ENCODE data around the gene BLACAT1. TPM values are rescaled to one million over a fixed set of nuclear protein-coding genes. Genes with fewer than 3 reads are reported as not detected.
A peak's percentile ranks its signal among the peaks of the same experiment; 100 is the strongest.

The BLACAT1 gene
- total and polyA plus RNA-seq, 9 of the 15 experiments (the other 6 are each of a cell fraction or from before 2014, with no cell fraction given), result 0.10 to 5.9 (median 0.73) TPM

DNA sequence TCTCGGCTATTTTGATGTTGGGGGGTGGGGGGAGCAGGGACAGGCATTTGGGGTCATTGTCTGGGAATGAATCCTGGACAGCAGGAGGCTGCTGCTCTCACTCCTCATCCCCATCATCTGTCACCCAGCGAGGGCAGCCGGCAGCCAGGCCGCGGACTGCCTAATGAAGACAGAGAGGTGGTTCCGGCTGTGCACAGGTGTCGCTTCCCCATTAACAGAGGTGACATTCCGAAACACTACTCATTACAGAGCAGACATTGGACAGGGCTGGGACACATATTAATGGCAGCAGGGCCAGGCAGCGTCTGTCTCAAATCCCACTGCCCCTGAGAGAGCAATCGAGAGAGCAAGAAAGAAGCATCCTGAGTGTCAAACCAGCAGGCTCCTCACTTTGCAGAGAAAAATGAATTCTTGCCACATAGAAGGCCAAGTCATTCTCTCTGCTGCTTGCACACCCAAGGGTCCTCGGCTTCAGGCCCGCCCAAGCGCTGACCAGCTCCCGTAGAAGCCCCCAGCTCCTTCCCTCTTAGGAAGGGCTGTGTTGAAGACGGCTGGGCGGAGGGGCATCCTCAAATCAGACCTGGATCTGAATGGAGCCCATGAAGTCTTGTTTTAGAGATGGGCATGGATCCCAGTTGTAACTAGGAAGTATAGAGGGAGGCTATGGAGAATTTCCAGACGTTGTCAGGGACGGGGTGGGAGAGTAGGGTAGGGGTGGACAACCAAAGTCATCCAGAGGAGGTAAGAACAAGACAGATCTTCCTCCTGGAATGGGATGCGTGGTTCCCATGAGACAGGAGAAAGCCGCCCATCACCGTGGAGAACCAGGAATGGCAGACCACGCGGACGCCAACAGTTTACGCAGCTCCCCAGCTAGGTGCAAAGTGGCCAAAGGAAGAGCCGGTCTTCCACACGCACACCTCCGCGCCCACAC, 25.8 kb downstream of the BLACAT1 start:
- peak overlapping the region in 1 of 2 experiments; percentile 79; a peak in 2 of 4 replicates for H3K9ac ChIP-seq (ENCODE audit: insufficient read depth in 1 of 2, low read depth in 2 of 2, low read length in 2 of 2)
- peak overlapping the region; percentile 86 for H2AFZ ChIP-seq (ENCODE audit: low read depth, low read length)
- intact Hi-C loops (cut with micrococcal nuclease) (loop anchor here (2.0 to 10.0 kb wide), 3 partner anchors 33 to 75 kb away; partner anchors contain the start of gene KLHDC8A), in situ Hi-C loops (cut with MboI) (no loop called here)
- H3K36me3 ChIP-seq (ENCODE audit: control insufficient read depth, insufficient read depth, low read length), result no peaks in the 10 kb centered on the region
- ChIA-PET CTCF (ENCODE audit: low intra/inter-chr PET ratio) (interaction anchor here (0.7 kb wide), 1 partner anchor 33 kb away, joined by 4 read pairs; no protein-coding TSS in a partner anchor), POLR2A (interaction anchor here (0.7 to 1.4 kb wide), 3 partner anchors 15 to 45 kb away, joined by 3 read pairs; no protein-coding TSS in a partner anchor)
- ATAC-seq, result no peak; the same call in 2 of the 3 replicates
- no peaks in the 10 kb centered on the region for H3K79me2 ChIP-seq (ENCODE audit: control insufficient read depth, insufficient read depth, low read length)
- H3K4me1 ChIP-seq (replicated peaks in 1 of 2; ENCODE audit: control insufficient read depth in 2 of 2, insufficient read depth in 2 of 2, low read length in 2 of 2), result peaks cover 6% of the 10 kb centered on the region in 2 experiments; a peak in 4 of 5 replicates
- peaks cover 24 to 62% of the 10 kb centered on the region in 2 experiments for H3K27me3 ChIP-seq (ENCODE audit: control insufficient read depth in 2 of 2, insufficient read depth in 2 of 2, low read length in 2 of 2)
- no peaks in the 10 kb centered on the region for H3K9me1 ChIP-seq (ENCODE audit: control insufficient read depth, insufficient read depth, low read length)
- 23% methylated on average over 29 of the region's 29 CpGs for WGBS (ENCODE audit: insufficient coverage, low coverage, missing lambda C conversion rate)
- peak overlapping the region; percentile 87 for H3K4me2 ChIP-seq (ENCODE audit: insufficient read depth, low read length)
- H3K27ac ChIP-seq (ENCODE audit: extremely low read depth, low read depth, low read length), result no peak overlapping the region
- H4K20me1 ChIP-seq (replicated peaks; ENCODE audit: control insufficient read depth, insufficient read depth, low read length), result 0 out of 2 replicates have a peak, but pooled peaks cover 4% of the 10 kb centered on the region
- H3K9me3 ChIP-seq (replicated peaks; ENCODE audit: control insufficient read depth, insufficient read depth, low read depth, low read length), result no peaks in the 10 kb centered on the region
- no TSS peak for BruUV-seq (replicated peaks)
- H3K4me3 ChIP-seq, result peak overlapping the region; percentile 46
- DNase-seq (ENCODE audit: extremely low read depth in 1 of 4, low spot score in 3 of 4), result no peak
- no peak for FAIRE-seq
- TF ChIP-seq CEBPG (CRISPR knock-in tag; IDR thresholded peaks at IDR 0.05), result 0 out of 2 replicates have a peak, but pooled peaks have one; percentile 3
- TF ChIP-seq CEBPG (tag; conservative IDR thresholded peaks at IDR 0.05 in 1 of 2, IDR thresholded peaks at IDR 0.05 in 1 of 2), result no peak
- peak in 1 of 3 experiments; percentile 1 for TF ChIP-seq YY1 (IDR thresholded peaks at IDR 0.05; ENCODE audit: borderline replicate concordance in 1 of 3, control insufficient read depth in 1 of 3, extremely low read depth in 1 of 3, insufficient read depth in 3 of 3, insufficient read length in 1 of 3, insufficient replicate concordance in 2 of 3, low read depth in 1 of 3, low read length in 2 of 3)
- TF ChIP-seq BRCA1 (IDR thresholded peaks at IDR 0.05), result no peak
- TF ChIP-seq BRCA1 (CRISPR knock-in tag; IDR thresholded peaks at IDR 0.05), result peak; percentile 18; the same call in 1 of the 2 replicates
- TF ChIP-seq CBFA2T3 (IDR thresholded peaks at IDR 0.05), result no peak
- TF ChIP-seq RREB1 (CRISPR knock-in tag; IDR thresholded peaks at IDR 0.05), result peak; percentile 9; the same call in 1 of the 2 replicates
- 0 out of 2 replicates have a peak, but pooled peaks have one; percentile 21 for TF ChIP-seq THRB (CRISPR knock-in tag; conservative IDR thresholded peaks at IDR 0.05)
- TF ChIP-seq TEAD1 (CRISPR knock-in tag; IDR thresholded peaks at IDR 0.05), result peak in 1 of 2 experiments; percentile 12; a peak in 1 of 4 replicates
